Activated CD4-positive, alpha-beta memory T cell treated with anti-CD3 and anti-CD28 coated beads for 36 hours (primary cell): ENCODE data around the gene KRT83. TPM values are rescaled to one million over a fixed set of nuclear protein-coding genes. Genes with fewer than 3 reads are reported as not detected.
A peak's percentile ranks its signal among the peaks of the same experiment; 100 is the strongest.

Source experiments
- CTCF ChIA-PET: fragments of 350-600 bp; sonication (Branson Sonifier 250); formaldehyde crosslinking; loops from one replicate; lab custom pipeline; 2021; ENCODE audit warnings: antibody characterized with exemption, inconsistent platforms; lab: Charles Lee
- POLR2A ChIA-PET: fragments of 350-600 bp; sonication (Branson Sonifier 250); formaldehyde crosslinking; loops from one replicate; lab custom pipeline; 2021; ENCODE audit warnings: antibody characterized with exemption; lab: Charles Lee
- DNase-seq: peaks from one replicate; pipeline ENCODE4 v3.0.0-alpha.2; 2020
- H3K27ac Mint-ChIP-seq: one replicate; pipeline ENCODE4 v1.8.0; 2021; ENCODE audit warnings: mixed read lengths
- H3K27me3 Mint-ChIP-seq: one replicate; pipeline ENCODE4 v1.8.0; 2021; ENCODE audit warnings: mixed read lengths
- H3K36me3 Mint-ChIP-seq: one replicate; pipeline ENCODE4 v1.8.0; 2021; ENCODE audit warnings: mixed read lengths
- H3K4me1 Mint-ChIP-seq: one replicate; pipeline ENCODE4 v1.8.0; 2021; ENCODE audit warnings: low read depth, mixed read lengths
- H3K4me3 Mint-ChIP-seq: one replicate; pipeline ENCODE4 v1.8.0; 2021; ENCODE audit warnings: mild to moderate bottlenecking, mixed read lengths
- H3K9me3 Mint-ChIP-seq: one replicate; pipeline ENCODE4 v1.8.0; 2021; ENCODE audit warnings: mixed read lengths
- intact Hi-C: fragments of 100-400 bp; cut with micrococcal nuclease; formaldehyde crosslinking; loops from one replicate; pipeline ENCODE4 v1.15.1; 2023
- total RNA-seq, 2 experiments: library from RNA; stranded (reverse); gene quantifications; one replicate each; pipeline ENCODE4 v1.2.3, GENCODE V29; 2021

KRT83 gene
- not detected for total RNA-seq

DNA sequence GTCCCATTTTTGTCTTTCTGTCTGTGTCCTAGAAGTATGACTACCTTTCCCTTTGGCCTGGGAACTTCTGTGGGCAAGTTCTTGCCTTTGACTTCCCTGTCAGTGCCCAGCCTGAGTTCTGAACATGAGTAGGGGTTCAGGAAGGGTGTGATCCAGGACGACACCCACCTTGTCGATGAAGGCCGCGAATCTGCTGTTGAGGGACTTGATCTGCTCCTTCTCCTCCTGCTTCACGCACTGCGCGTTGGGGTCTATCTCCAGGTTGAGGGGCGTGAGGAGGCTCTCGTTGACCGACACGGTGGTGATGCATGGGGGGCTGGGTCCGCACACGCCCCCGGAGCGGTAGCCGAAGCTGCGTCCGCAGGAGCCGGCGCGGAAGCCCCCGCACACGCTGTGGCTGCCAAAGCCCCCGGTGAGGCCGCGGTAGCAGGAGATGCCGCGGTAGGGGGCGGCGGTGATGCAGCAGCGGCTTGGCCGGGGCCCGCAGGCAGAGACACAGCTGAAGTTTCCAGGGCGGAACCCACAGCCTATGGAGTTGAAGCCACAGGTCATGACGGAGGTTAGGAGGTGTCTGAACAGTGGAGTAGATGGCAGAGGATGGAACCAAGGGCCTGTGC is at the start of gene KRT83:
KRT83 (minus strand) TSS at position 615 of the 617 bp plus-strand sequence; CDS start at position 552, 63 bp downstream.
- Mint-ChIP-seq H3K9me3 (no peaks in the 10 kb centered on the region), H3K27me3 (peaks cover 28% of the 10 kb centered on the region), H3K4me3 (no peak within 1 kb of the TSS), H3K4me1 (no peaks in the 10 kb centered on the region), H3K36me3 (no peaks in the 10 kb centered on the region), H3K27ac (no peak within 1 kb of the TSS)
- DNase-seq = peak; percentile 1
- ChIA-PET CTCF (no interaction called here), POLR2A (no interaction called here)
- intact Hi-C loops = no loop called here

DNA sequence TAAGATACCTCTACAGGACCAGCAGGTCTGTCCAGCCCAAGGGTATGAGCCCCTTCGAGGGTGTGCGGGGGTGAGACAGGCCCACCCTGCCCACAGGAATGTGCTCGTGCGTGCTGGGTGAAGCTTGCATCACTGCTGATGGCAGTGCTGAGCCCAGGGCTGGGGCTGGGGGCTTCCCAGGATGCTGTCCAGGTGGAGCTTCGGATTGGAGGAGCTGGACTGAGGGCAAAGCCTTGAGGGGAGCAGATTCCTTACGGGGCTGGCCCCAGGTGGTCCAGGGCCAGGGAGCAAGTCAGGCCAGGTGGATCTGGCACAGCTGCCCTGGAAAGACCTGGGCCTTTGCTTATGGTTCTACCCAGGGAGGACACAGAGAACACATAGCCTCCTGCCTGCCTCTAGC is 48.6 kb upstream of the KRT83 start:
- Mint-ChIP-seq H3K4me1 (no peaks in the 10 kb centered on the region), H3K4me3 (no peak overlapping the region), H3K36me3 (no peaks in the 10 kb centered on the region), H3K27ac (no peak overlapping the region), H3K9me3 (peaks cover 8% of the 10 kb centered on the region), H3K27me3 (peaks cover 7% of the 10 kb centered on the region)
- POLR2A ChIA-PET = no interaction called here
- intact Hi-C loops = loop anchor here (5.0 to 10.0 kb wide), 2 partner anchors 507 to 615 kb away; no protein-coding TSS in a partner anchor
- CTCF ChIA-PET = interaction anchor here (1.0 to 1.7 kb wide), 4 partner anchors 8 to 510 kb away, joined by 3 to 6 read pairs (median 4); no protein-coding TSS in a partner anchor
- no peak for DNase-seq

DNA sequence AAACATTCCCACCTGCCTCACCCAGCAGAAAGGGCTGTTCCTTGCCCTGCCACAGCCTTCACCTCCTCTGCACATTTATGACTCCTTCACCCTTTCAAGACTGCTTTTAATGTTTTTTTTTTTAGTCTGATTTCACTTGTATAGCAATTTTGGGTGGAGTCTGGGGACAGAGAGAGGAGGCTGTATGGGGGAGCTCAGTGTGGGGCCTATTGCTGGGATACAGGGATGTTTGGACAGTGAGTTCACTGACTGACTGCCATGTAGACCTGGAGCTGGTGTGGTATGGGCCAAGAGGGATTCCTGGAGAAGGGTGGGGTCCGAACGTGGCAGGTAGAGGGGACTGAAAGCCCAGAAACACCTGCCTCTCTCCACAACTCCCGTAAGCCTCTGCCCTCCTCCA is 48.0 kb upstream of the KRT83 start:
- intact Hi-C loops = no loop called here
- no peak overlapping the region for H3K27ac Mint-ChIP-seq
- peaks cover 6% of the 10 kb centered on the region for H3K9me3 Mint-ChIP-seq
- CTCF ChIA-PET = interaction anchor here (0.7 to 2.4 kb wide), 5 partner anchors 7 to 516 kb away, joined by 3 to 10 read pairs (median 4); no protein-coding TSS in a partner anchor
- H3K4me3 Mint-ChIP-seq = no peak overlapping the region
- peaks cover 7% of the 10 kb centered on the region for H3K27me3 Mint-ChIP-seq
- POLR2A ChIA-PET = no interaction called here
- H3K4me1 Mint-ChIP-seq = no peaks in the 10 kb centered on the region
- no peak for DNase-seq
- H3K36me3 Mint-ChIP-seq = no peaks in the 10 kb centered on the region

DNA sequence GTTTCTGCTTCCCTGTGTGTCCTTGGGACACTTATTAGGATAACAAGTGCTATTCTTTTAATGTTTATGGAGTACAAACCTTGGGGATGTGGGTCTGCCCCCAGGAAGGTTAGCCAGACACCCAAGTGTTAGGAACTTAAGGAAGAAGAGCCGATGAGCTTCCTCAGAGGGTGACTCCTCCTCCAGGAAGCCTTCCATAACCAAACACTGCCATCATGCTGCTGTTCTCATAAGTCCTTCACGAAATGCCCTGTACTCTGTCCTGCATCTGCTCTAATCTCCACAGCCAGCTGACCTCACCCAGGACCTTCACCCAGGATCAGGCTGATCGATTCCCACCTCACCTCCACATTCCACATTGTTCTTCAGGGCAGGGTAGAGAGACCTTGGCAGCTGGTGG is 47.3 kb upstream of the KRT83 start:
- Mint-ChIP-seq H3K27me3 (peaks cover 7% of the 10 kb centered on the region), H3K36me3 (no peaks in the 10 kb centered on the region), H3K4me1 (no peaks in the 10 kb centered on the region), H3K4me3 (no peak overlapping the region), H3K27ac (no peak overlapping the region), H3K9me3 (no peaks in the 10 kb centered on the region)
- DNase-seq = no peak
- ChIA-PET POLR2A (no interaction called here), CTCF (interaction anchor here (0.7 to 2.4 kb wide), 4 partner anchors 9 to 516 kb away, joined by 3 to 10 read pairs (median 4); no protein-coding TSS in a partner anchor)
- intact Hi-C loops = no loop called here

DNA sequence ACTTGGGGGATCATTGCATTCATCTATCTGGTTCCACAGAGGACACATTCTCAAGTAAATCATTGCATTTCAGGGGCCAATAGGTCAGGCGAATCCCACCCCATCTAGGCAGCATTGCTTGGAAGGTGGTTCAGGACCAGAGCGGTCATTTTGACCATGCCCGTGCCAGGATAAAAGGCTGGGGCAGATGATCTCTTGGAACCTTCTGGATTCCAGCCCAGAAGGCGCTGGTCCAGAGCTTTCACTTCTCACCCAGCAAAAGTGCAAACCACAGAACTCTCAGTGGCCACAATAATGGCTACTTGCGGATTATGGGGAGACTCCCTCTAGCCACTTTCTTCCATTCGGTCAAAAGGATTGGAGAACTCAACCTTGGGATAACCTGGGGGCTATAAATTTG is 46.7 kb upstream of the KRT83 start:
- DNase-seq = no peak
- no peaks in the 10 kb centered on the region for H3K36me3 Mint-ChIP-seq
- intact Hi-C loops = no loop called here
- no peak overlapping the region for H3K4me3 Mint-ChIP-seq
- H3K27me3 Mint-ChIP-seq = peaks cover 7% of the 10 kb centered on the region
- ChIA-PET CTCF (interaction anchor here (2.4 kb wide), 1 partner anchor 517 kb away, joined by 10 read pairs; no protein-coding TSS in a partner anchor), POLR2A (interaction anchor here (0.5 kb wide), 1 partner anchor 371 kb away, joined by 3 read pairs; no protein-coding TSS in a partner anchor)
- no peaks in the 10 kb centered on the region for H3K4me1 Mint-ChIP-seq
- H3K27ac Mint-ChIP-seq = no peak overlapping the region
- H3K9me3 Mint-ChIP-seq = no peaks in the 10 kb centered on the region

DNA sequence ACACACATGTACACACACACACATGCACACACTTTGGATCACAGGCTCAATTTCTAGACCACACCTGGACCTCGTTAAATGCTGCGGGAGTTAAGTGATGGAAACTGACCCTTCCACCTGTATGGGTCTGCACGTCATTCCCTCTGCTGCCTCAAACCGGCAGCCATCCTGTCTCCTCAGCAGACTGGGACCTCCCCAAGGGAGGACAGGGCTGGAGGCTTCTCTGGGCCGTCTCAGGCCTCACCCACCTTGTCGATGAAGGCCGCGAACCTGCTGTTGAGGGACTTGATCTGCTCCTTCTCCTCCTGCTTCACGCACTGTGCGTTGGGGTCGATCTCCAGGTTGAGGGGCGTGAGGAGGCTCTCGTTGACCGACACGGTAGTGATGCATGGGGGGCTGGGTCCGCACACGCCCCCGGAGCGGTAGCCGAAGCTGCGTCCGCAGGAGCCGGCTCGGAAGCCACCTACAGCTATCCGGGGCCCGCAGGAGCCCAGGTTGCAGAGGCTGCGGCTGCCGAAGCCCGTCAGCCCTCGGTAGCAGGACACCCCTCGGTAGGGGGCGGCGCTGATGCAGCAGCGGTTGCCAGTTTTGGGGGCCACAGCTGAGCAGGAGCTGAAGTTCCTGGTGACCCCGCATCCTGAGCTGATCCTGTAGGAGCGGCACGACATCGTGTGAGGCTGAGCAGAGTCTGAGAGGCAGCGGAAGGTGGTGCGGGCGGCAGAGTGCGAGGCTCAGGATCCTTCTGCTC is 45.7 kb upstream of the KRT83 start, which contains the start of gene KRT85:
KRT85 (minus strand) TSS at position 744 of the 748 bp plus-strand sequence; CDS start at position 668, 76 bp downstream.
- Mint-ChIP-seq H3K27me3 (peaks cover 7% of the 10 kb centered on the region), H3K36me3 (no peaks in the 10 kb centered on the region), H3K9me3 (no peaks in the 10 kb centered on the region), H3K27ac (no peak within 1 kb of the TSS), H3K4me3 (no peak within 1 kb of the TSS), H3K4me1 (no peaks in the 10 kb centered on the region)
- POLR2A ChIA-PET = no interaction called here
- CTCF ChIA-PET = interaction anchor here (2.4 kb wide), 1 partner anchor 518 kb away, joined by 10 read pairs; no protein-coding TSS in a partner anchor
- intact Hi-C loops = no loop called here
- no peak for DNase-seq

DNA sequence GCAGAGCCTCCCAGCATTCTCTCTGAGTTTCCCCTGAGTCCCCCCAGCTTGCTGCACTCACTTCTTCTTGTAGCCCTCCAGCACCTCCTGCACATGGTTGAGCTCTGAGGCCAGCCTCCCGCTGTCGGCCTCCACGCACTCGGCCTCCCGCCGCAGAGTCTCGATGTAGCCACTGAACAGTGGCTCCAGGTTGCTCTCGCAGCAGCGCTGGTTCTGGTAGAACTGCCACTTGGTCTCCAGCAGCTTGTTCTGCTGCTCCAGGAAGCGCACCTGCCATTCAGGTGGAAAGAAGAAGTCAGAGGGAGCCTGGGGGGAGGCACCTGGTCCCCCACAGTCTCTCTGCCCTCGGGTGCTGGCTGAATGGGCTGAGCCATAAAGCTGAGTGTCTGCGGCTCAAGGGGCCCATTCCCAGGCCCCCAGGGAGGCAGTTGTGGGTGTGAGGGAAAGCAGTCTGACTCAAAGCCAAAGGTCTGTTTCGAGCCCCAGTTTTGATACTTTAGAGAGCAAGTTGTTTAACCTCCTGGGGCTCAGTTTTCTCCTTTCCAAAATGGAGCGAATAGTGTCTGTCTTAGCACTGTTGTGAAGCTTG is 43.8 kb upstream of the KRT83 start:
- no peaks in the 10 kb centered on the region for H3K9me3 Mint-ChIP-seq
- ChIA-PET POLR2A (no interaction called here), CTCF (interaction anchor here (0.7 to 1.4 kb wide), 4 partner anchors 38 to 520 kb away, joined by 3 read pairs; no protein-coding TSS in a partner anchor)
- H3K4me3 Mint-ChIP-seq = no peak overlapping the region
- H3K27ac Mint-ChIP-seq = no peak overlapping the region
- no peaks in the 10 kb centered on the region for H3K36me3 Mint-ChIP-seq
- DNase-seq = no peak
- H3K4me1 Mint-ChIP-seq = no peaks in the 10 kb centered on the region
- H3K27me3 Mint-ChIP-seq = peaks cover 2% of the 10 kb centered on the region
- intact Hi-C loops = no loop called here

DNA sequence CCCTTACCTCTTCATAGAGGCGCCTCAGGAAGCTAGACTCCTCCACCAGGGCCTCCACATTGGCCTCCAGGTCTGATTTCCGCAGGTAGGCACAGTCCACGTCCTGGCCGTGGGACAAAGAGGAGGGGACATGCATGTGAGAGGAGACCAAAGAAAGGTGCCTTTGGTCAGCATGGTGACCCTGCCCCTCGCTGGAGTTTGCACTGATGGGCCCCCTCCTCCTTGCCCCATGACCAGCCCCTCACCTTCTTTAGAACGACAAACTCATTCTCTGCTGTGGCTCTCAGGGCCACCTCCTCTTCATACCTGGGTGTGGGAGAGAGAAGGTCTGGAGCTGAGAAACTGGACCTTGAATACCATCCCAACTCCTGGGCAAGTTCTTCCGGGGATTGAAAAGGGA is 42.9 kb upstream of the KRT83 start:
- POLR2A ChIA-PET = interaction anchor here (0.5 kb wide), 1 partner anchor 16 kb away, joined by 3 read pairs; no protein-coding TSS in a partner anchor
- no peaks in the 10 kb centered on the region for H3K9me3 Mint-ChIP-seq
- no peak overlapping the region for H3K4me3 Mint-ChIP-seq
- no peaks in the 10 kb centered on the region for H3K36me3 Mint-ChIP-seq
- peaks cover 2% of the 10 kb centered on the region for H3K27me3 Mint-ChIP-seq
- intact Hi-C loops = no loop called here
- DNase-seq = no peak
- CTCF ChIA-PET = interaction anchor here (1.4 kb wide), 2 partner anchors 85 to 521 kb away, joined by 3 read pairs; no protein-coding TSS in a partner anchor
- no peaks in the 10 kb centered on the region for H3K4me1 Mint-ChIP-seq
- no peak overlapping the region for H3K27ac Mint-ChIP-seq

DNA sequence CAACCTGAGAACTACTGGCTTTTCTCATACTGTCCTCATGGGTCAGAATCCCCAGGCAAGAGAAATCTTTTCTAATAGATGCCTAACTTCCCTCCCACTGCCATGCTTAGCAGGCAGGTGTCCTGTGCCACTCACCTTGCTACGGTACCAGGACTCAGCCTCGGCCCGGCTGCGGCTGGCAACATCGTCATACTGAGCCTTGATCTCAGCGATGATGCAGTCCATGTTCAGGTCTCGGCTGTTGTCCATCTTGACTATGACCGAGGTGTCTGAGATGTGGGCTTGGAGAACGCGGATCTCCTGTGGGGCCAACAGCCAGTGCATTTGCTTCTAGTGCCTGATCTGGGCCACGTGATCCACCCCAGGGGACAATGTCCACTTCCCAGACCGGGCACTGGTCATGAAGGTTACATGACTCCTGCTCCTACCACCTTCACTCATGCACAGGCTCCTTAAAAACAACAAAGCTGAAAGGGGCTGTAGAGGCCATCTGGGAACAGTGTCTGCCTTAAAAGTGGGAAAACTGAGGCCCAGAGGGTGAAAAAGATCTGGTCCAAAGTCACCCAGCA is 42.0 kb upstream of the KRT83 start:
- intact Hi-C loops = no loop called here
- Mint-ChIP-seq H3K4me1 (peaks cover 7% of the 10 kb centered on the region), H3K27ac (no peak overlapping the region), H3K9me3 (no peaks in the 10 kb centered on the region), H3K27me3 (no peaks in the 10 kb centered on the region), H3K4me3 (no peak overlapping the region), H3K36me3 (no peaks in the 10 kb centered on the region)
- POLR2A ChIA-PET = no interaction called here
- DNase-seq = no peak
- CTCF ChIA-PET = no interaction called here

DNA sequence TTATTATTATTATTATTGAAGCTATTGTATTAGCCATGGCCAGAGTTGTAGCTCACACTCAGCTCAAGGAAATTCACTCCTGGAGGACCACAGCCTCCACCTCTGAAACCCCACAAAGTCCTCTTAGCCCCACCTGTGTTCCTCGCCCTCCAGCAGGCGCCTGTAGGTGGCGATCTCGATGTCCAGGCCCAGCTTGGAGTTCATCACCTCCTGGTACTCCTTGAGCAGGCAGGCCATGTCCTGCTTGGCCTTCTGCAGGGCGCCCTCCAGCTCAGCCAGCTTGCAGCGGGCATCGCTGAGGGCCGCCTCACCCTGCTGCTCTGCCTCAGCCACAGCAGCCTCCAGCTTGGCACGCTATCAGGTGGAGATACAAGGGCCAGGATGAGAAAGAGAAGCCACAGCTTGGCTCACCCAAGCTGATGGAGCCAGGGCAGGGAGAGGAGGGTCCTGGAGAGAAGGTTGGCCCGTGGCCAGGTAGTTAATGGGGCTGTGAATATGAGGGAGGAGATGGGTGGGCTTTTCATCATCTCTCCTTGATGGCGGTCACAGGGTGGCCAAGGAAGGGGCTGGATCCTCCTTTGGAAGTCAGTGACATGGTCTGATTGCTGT is 41.0 kb upstream of the KRT83 start:
- Mint-ChIP-seq H3K36me3 (no peaks in the 10 kb centered on the region), H3K9me3 (no peaks in the 10 kb centered on the region), H3K27ac (no peak overlapping the region), H3K4me1 (peaks cover 7% of the 10 kb centered on the region), H3K27me3 (no peaks in the 10 kb centered on the region), H3K4me3 (no peak overlapping the region)
- intact Hi-C loops = no loop called here
- CTCF ChIA-PET = interaction anchor here (0.6 to 1.9 kb wide), 9 partner anchors 8 to 624 kb away, joined by 3 to 4 read pairs (median 3); no protein-coding TSS in a partner anchor
- DNase-seq = peak; percentile 22
- POLR2A ChIA-PET = no interaction called here

DNA sequence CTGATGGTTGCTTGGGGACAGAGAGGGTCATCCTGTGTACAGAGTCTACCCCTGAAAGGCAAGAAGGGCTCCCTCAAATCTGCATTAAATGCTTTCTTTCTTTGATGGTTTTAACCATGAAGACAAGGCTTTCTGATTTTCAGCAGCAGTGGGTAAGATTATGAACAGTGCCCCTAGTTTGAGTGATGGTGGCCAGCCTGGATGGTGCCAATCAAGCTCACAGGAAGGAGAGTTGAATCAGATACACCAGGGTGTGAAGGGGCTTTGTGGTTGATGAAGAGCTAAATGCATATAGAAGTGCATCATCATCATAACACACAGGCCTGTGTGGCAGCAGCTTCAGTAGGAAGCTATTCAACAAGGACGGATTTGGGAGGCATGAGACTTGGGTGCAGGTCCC is 40.4 kb upstream of the KRT83 start:
- peaks cover 7% of the 10 kb centered on the region for H3K4me1 Mint-ChIP-seq
- DNase-seq = no peak
- no peak overlapping the region for H3K27ac Mint-ChIP-seq
- intact Hi-C loops = no loop called here
- H3K36me3 Mint-ChIP-seq = no peaks in the 10 kb centered on the region
- H3K27me3 Mint-ChIP-seq = no peaks in the 10 kb centered on the region
- CTCF ChIA-PET = interaction anchor here (0.6 to 1.9 kb wide), 11 partner anchors 8 to 624 kb away, joined by 3 to 4 read pairs (median 3); no protein-coding TSS in a partner anchor
- POLR2A ChIA-PET = no interaction called here
- H3K9me3 Mint-ChIP-seq = no peaks in the 10 kb centered on the region
- no peak overlapping the region for H3K4me3 Mint-ChIP-seq
